Neutrophil (primary cell): ENCODE data around the gene EIF5A2.

Experiments
- H3K27ac ChIP-seq: fragments of 200-600 bp; sonication (generic); 2 replicates; pipeline ENCODE4 v1.5.1; 2016; ENCODE audit warnings: mild to moderate bottlenecking, moderate library complexity
- H3K27me3 ChIP-seq: fragments of 200-600 bp; sonication (generic); 2 replicates; pipeline ENCODE4 v1.6.0; 2016; ENCODE audit warnings: mild to moderate bottlenecking
- H3K36me3 ChIP-seq: fragments of 200-600 bp; sonication (generic); 2 replicates; pipeline ENCODE4 v1.5.1; 2017
- H3K4me1 ChIP-seq, 2 experiments: fragments of 200-600 bp in 1 of 2; sonication (generic) in 1 of 2; 1 replicate in 1 of 2; 2 replicates in 1 of 2; pipeline versions ENCODE4 v1.5.1 to v1.6.1; 2013 to 2016; ENCODE audit warnings: low read depth in 1 of 2, low read length in 1 of 2, mild to moderate bottlenecking in 1 of 2, moderate library complexity in 1 of 2; ENCODE audit not compliant: control insufficient read depth in 1 of 2, insufficient read depth in 1 of 2
- H3K4me3 ChIP-seq, 2 experiments: fragments of 200-600 bp in 1 of 2; sonication (generic) in 1 of 2; 1 replicate in 1 of 2; 2 replicates in 1 of 2; pipeline ENCODE4 v1.5.1; 2013 to 2016; ENCODE audit warnings: low read depth in 1 of 2, low read length in 1 of 2, mild to moderate bottlenecking in 1 of 2, moderate library complexity in 1 of 2
- H3K9me3 ChIP-seq: fragments of 200-600 bp; sonication (generic); 2 replicates; pipeline ENCODE4 v1.5.1; 2016
- CTCF ChIP-seq: fragments of 200-600 bp; sonication (generic); IDR thresholded peaks from 2 replicates; pipeline ENCODE4 v1.5.1; 2016; ENCODE audit warnings: antibody characterized with exemption

Gene EIF5A2

GRCh38 chr3:170866499-170866898 is 41.9 kb downstream of the EIF5A2 start:
- Histone ChIP-seq H3K4me3 (no peak overlapping the region), H3K27ac (no peak overlapping the region), H3K36me3 (peaks cover 17% of the 10 kb centered on the region), H3K9me3 (no peaks in the 10 kb centered on the region), H3K4me1 (peaks cover 29 to 37% of the 10 kb centered on the region in 2 experiments), H3K27me3 (no peaks in the 10 kb centered on the region)
- no peak for TF ChIP-seq CTCF

- peaks cover 17% of the 10 kb centered on the region for H3K36me3 ChIP-seq
- no peaks in the 10 kb centered on the region for H3K9me3 ChIP-seq
- no peaks in the 10 kb centered on the region for H3K27me3 ChIP-seq
- no peak overlapping the region for H3K27ac ChIP-seq
- TF ChIP-seq CTCF: no peak
- no peak overlapping the region for H3K4me3 ChIP-seq
- peaks cover 26 to 34% of the 10 kb centered on the region in 2 experiments for H3K4me1 ChIP-seq
These were observed 43.0 kb downstream of the EIF5A2 start for GRCh38 chr3:170865209-170866094.

- H3K4me1 ChIP-seq: peaks cover 24 to 31% of the 10 kb centered on the region in 2 experiments
These were observed 43.8 kb downstream of the EIF5A2 start for GRCh38 chr3:170864525-170865208.

GRCh38 chr3:170863816-170864215 is 44.6 kb downstream of the EIF5A2 start:
- Histone ChIP-seq H3K27ac (no peak overlapping the region), H3K27me3 (no peaks in the 10 kb centered on the region), H3K9me3 (no peaks in the 10 kb centered on the region), H3K4me3 (no peak overlapping the region), H3K4me1 (peaks cover 18 to 23% of the 10 kb centered on the region in 2 experiments), H3K36me3 (peaks cover 17% of the 10 kb centered on the region)
- no peak for TF ChIP-seq CTCF

More at GRCh38 chr3:170864525-170865208, 43.8 kb downstream of the EIF5A2 start:
- H3K36me3 ChIP-seq: peaks cover 17% of the 10 kb centered on the region
- TF ChIP-seq CTCF: no peak
- H3K27me3 ChIP-seq: no peaks in the 10 kb centered on the region
- H3K4me3 ChIP-seq: no peak overlapping the region
- H3K27ac ChIP-seq: no peak overlapping the region
- no peaks in the 10 kb centered on the region for H3K9me3 ChIP-seq

GRCh38 chr3:170862618-170863374 is 45.6 kb downstream of the EIF5A2 start:
- Histone ChIP-seq H3K4me1 (peaks cover 16 to 18% of the 10 kb centered on the region in 2 experiments), H3K27ac (no peak overlapping the region), H3K9me3 (no peaks in the 10 kb centered on the region), H3K27me3 (no peaks in the 10 kb centered on the region), H3K36me3 (peaks cover 17% of the 10 kb centered on the region), H3K4me3 (no peak overlapping the region)
- no peak for TF ChIP-seq CTCF
